NCI-H345 treated with DMSO at 0.1 percent for 48 hours (cell line): ENCODE measurements around the gene NEIL3.
A peak's percentile ranks its signal among the peaks of the same experiment; 100 is the strongest.

Experiments used
- DNase-seq: peaks from one replicate; lab custom pipeline; 2025; ENCODE audit not compliant: unreplicated experiment; lab: John Stamatoyannopoulos, UW

NEIL3 gene, protein sequence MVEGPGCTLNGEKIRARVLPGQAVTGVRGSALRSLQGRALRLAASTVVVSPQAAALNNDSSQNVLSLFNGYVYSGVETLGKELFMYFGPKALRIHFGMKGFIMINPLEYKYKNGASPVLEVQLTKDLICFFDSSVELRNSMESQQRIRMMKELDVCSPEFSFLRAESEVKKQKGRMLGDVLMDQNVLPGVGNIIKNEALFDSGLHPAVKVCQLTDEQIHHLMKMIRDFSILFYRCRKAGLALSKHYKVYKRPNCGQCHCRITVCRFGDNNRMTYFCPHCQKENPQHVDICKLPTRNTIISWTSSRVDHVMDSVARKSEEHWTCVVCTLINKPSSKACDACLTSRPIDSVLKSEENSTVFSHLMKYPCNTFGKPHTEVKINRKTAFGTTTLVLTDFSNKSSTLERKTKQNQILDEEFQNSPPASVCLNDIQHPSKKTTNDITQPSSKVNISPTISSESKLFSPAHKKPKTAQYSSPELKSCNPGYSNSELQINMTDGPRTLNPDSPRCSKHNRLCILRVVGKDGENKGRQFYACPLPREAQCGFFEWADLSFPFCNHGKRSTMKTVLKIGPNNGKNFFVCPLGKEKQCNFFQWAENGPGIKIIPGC

DNA sequence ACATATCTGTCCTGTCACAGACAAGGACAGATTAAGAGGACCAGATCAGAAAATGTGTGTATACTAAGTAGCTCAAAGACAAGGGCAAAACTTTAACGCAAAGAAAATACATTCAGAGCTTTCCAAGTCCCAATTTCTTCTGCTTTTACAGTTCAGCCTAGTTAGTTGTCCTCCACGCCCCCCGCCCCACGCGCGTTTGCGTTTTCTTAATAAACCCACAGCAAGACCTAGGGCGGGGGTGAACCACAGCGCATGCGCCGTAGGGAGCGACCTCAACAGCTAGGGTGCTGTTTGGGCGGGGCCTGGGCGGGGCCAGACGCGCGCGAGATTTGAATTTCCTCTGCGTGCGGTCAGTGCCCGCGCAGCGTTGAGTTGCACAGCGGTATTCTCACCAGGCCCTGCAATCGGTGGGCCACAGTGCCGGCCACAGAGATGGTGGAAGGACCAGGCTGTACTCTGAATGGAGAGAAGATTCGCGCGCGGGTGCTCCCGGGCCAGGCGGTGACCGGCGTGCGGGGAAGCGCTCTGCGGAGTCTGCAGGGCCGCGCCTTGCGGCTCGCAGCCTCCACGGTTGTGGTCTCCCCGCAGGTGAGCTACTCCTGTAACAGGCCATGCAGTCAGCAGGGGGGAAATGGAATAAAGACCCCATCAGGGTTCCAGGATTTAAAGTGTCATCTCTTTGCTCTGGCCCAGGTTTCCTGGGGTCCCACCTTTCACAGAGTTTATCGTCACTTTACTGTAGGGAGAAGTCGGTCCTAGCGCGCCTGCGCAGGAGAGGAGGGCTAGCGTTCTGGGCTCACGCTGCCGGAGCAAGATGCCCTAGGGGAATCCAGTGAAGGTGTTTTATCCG, at the start of gene NEIL3:
TSS of gene NEIL3 (plus strand) at position 353 of the 850 bp plus-strand sequence. CDS start at position 433, 80 bp downstream.
- peak; percentile 57 for DNase-seq

GRCh38 chr4:177263818-177264217, 45.9 kb upstream of the NEIL3 start:
- DNase-seq = no peak

DNA sequence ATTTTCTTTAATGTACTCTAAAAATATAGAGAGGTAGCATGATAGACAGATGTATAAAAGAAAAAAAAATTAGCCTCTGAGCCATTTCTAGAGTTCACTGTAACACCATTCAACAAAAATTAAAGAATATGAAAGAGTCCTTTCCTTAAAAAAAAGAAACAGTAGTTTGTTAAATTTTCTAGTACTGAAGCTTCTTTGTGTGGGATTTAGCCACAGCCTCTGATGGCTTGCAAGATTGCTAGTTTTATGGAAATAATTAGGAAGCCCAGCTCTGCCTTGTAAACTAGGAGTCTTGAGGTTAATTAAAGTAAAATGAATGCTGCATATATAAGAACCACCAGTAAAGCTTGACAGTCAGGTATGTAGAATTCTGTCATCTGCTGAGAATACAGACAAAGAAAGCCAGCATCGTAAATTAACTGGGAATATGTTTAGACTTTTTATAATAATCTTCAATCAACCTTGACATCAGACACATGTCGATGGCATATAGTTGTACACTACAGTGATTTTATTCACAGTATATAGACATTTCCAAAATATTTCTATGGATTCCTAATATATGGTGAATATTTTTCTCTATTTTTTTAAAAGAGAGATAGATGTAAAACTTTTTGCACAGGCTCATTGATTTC, 44.8 kb upstream of the NEIL3 start:
- DNase-seq = no peak

DNA sequence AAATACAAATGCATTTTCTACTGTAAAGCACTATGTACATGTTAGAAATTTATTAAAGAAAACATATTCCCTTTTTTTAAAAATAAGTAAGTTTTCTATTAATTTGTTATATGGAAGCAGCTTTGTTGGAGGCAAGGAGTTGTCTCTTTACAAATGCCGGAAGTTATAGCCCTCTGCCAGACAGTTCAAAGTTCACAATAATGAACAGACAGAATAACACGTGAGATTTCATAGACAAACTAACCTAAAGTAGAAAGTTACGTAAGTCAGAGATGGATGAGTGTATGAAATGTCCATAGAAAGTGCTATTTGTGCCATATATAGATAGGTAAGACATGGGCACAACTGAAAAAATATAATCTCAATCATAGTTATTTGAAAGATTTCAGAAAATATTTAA, 43.9 kb upstream of the NEIL3 start:
- no peak for DNase-seq

GRCh38 chr4:177266506-177266905, 43.2 kb upstream of the NEIL3 start:
- DNase-seq = no peak

DNA sequence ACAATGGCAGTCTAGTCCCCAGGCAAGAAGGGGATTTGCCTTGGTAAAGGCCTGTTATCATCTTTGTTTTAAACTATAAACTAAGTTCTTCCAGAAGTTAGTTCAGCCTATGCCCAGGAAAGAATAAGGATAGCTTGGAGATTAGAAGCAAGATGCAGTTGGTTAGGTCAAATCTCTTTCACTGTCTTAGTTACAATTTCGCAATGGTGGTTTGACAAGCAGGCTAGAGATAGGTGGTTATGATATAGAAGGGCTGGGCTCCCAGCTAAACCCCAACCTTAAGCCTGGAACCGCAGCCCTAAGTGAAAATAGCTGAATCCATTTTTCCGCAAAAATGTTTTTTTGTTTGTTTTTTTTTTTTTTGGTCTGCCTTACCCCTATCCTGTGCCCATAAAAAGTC, 41.8 kb upstream of the NEIL3 start:
- DNase-seq = no peak

GRCh38 chr4:177271091-177271490, 38.6 kb upstream of the NEIL3 start:
- DNase-seq = no peak

DNA sequence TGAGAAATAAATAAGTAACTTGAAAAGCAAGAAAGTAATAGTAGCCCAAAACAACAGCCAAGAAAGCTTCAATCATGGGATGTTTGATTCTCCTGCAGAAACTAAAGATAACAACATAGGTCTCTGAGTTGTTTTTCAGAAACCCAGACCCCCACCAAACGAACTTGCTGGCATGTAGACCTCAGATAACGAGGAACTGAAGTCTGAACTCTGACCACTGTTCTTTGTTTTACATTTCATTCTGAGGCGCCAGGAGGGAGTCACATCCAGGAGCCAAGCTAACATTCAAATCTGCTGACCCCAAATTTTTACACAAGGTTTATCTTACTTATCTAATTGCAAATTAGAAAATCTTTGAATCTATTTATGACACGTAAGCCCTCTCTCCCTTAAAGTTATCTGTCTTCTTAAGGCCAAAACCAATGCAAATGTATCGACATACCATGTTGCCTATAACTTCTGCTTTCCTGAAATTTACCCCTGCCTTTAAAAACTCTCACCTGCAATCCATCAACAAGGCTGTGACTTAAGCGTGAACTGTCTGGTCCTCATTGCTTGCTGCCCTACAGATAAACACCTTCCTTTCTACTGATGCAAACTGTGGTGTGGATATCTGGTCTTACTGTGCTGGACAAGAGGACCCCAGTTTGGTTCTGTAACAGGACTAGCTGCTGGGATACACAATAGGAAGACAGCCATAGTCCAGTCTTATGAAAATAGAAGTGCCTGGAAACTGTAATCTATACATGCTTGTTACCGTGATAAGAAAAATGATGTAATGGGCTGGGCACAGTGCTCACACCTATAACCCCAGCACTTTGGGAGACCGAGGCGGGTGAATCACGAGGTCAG, 37.5 kb upstream of the NEIL3 start:
- no peak for DNase-seq

DNA sequence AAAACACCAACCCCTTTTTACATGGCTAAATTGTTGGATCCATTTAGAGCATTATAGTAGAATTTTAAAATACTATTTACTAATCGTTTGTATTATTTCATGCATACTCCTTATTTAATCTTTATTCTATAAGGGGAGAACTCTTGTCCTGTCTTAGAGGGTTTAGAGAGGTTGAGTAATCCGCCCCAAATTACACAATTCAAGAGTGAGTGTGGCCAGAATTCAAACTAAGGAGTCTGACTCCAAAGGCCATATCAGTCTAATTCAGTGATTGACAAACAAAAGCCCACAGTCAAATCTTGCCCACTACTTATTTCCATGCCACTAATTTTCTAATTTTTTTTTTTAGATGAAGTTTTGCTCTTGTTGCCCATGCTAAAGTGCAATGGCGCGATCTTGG, 33.7 kb upstream of the NEIL3 start:
- DNase-seq = no peak

- no peak for DNase-seq
Observed at GRCh38 chr4:177281351-177281909, 28.2 kb upstream of the NEIL3 start.

DNA sequence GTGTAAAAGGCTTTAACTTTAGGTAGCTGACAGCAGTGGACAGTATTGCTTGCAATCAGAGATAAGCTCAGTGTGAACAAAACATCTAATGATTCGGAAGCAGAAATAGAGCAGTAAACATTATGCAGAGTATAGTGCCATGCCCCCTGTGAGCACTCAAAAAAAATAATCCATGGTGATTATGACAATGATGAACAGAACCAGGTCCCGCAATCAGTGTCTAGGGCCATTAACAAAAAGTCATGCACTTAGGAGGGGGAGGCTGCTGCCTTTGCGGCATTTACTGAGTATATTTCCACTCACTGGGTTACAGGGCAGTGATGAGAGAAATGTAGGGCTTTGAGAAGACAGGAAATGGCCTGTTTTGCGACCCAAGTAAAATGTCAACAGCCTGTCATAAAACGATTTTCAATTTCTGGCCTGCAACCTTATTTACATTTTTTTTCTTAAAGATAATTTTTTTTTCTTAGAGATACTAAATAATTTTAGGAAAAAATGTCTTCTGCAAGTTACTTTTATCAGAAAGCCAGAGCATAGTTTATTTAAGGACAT, 27.3 kb upstream of the NEIL3 start:
- DNase-seq = no peak

GRCh38 chr4:177283167-177283566, 26.5 kb upstream of the NEIL3 start:
- DNase-seq = no peak

DNA sequence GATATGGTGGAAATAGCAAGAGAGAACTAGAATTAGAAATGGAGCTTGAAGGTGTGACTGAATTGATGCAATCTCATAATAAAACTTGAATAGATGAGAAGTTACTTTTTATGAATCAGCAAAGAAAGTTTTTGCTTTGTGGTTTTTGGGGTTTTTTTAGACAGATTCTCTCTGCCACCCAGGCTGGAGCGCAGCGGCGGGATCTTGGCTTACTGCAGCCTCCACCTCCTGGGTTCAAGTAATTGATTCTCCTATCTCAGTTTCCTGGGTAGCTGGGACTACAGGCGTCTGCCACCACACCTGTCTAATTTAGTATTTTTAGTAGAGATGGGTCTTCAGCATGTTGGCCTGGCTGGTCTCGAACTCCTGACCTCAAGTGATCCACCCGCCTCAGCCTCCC, 23.7 kb upstream of the NEIL3 start:
- DNase-seq = no peak

- DNase-seq = no peak
Observed at GRCh38 chr4:177287255-177287654, 22.4 kb upstream of the NEIL3 start.

DNA sequence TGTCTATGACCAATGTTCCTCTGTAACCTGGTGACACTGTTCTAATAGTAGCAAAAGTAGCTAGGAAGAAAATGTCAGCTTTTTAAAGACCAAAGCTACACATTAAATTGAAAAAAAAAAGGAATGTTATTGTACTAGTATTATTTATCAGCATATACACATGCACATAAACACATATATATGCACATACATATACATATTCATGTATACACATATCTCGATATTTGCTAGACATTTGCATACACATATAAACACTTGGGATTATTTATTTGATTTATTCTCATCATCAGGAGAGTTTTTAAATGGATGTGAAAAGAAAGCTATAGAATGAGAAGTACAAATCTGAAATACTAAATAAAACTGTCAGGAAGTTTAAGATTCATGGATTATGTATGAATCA, 21.3 kb upstream of the NEIL3 start:
- no peak for DNase-seq

DNA sequence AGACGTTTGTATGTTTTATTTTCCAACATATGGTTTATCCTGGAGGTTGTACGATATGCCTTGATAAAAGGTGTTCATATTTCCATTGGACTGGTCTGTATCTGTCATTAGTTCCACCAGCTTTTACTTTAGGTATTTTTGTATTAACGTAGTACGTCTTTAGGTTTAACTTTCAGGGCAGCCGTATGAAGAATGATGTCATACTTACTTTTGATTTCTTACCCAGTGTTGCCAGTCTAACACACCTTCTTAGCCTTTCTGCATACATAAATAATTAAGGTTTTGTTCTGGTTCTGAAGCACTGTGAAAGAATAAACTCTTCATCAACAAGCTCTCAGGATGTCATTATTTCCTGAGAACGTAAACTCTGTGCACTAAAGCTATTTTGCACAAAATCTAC, 18.9 kb upstream of the NEIL3 start:
- no peak for DNase-seq

DNA sequence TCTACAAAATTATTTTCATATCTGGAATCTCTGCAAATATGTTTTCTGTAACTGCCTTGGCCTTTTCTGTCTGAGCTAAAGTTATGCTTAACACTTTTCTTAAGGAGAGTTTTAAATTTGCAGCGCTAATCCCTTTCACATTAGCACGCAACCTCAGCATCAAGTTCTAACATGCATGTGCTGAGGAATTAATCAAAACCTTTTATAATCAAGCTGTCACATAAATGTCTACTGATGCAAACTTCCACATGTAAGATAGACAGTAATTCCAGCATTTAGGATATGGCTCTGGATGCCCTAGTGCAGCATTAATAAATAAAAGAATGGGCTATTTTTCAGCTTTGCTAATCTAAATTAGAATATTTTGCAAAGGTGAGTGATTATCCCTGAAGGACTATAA, 17.5 kb upstream of the NEIL3 start:
- DNase-seq = no peak

- DNase-seq = no peak
Observed at GRCh38 chr4:177293208-177294033, 16.3 kb upstream of the NEIL3 start.
